T-helper 1 cell treated with Interleukin-12 subunit alpha and Interleukin-12 subunit beta and Interleukin-4 antibody, amounts not matched to agents 30 ng/mL and 1 ng/mL, for 36 hours (primary cell): Measurements from ENCODE around the gene HSPA12A. TPM values are rescaled to one million over a fixed set of nuclear protein-coding genes. Genes with fewer than 3 reads are reported as not detected.

Source experiments
- intact Hi-C: fragments of 100-400 bp; cut with micrococcal nuclease; formaldehyde crosslinking; loops from one replicate; pipeline ENCODE4 v1.15.1; 2024
- total RNA-seq: library from RNA; stranded (reverse); gene quantifications from 2 replicates; pipeline ENCODE4 v1.2.3, GENCODE V29; 2022

The HSPA12A gene
- total RNA-seq, 1 donor from 2014 or later: 0.05 TPM

DNA sequence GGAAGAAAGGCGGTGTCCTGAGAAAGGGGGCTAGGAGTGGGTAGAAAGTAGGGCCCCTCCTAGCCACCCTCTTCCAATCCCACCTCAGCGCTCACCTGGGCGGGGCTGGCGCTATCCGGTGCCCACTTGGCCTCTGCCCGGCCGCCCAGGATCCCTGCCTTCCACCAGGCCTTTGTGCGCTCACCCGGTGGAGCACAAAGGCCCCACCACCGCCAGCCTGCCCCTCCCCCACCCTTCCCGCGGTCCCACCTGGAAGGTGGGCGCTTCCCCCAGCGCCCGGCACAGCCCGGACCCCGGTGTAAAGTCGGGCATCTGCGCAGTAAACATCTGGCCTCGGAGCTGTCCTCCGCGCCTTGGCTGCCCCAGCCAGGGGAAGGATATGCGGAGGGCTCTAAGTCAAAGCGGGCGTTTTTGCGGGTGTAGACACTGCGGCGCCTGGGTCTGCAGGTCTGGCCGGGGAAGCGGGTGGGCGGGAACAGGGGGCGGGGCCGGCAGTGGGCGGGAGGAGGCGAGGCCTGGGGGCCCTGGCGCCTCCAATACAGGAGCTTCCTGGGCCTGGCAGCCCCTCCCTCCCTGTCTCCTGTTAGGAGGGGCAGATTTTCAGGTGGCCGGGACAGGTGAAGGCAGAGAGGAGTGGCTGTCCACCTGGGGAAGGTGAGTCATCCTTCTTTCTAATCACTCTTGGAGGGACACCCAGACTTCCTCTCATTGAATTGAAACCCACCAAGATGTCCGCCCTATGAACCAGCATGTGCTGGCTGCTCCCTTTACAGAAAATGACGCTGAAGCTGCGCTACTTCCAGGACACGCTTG, 72.3 kb downstream of the HSPA12A start:
- intact Hi-C loops: no loop called here

DNA sequence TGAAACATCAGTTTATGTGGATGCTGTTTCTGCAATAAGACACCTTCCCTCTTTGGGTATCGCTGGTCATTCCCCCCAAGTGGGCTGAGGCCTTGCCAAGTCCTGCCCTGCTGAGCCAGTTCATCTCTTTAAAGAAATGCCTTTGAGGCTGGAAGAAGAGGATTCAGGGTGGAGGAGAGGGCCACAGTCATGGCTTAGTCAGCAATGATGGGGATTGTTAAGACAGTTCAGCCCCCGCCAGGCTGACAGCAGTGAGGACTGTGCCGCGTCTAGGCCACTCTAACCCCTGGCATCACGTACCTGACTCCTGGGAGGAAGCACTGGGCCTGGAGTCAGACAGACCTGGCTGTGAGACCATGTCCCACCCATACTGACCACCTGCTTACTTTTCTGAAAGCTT, 73.3 kb downstream of the HSPA12A start:
- intact Hi-C loops: no loop called here

DNA sequence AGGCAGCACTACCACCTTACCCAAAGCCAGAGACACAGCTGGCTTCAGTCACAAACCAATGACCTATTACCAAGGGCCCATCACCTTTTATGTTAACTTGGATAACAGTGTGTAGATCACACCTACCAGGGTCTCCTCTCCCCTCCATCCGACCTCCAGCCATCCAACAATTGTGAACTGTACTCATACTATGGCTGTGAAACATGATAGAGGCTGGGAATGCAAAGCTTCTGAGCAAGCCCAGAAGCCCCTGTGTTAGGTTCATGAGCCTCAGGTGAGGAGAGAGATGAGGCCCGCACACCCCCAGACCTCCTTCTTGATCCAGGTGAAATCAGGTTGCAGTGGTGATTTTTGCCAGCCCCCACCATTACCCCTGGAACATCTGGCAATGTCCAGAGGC, 73.9 kb downstream of the HSPA12A start:
- intact Hi-C loops: no loop called here

DNA sequence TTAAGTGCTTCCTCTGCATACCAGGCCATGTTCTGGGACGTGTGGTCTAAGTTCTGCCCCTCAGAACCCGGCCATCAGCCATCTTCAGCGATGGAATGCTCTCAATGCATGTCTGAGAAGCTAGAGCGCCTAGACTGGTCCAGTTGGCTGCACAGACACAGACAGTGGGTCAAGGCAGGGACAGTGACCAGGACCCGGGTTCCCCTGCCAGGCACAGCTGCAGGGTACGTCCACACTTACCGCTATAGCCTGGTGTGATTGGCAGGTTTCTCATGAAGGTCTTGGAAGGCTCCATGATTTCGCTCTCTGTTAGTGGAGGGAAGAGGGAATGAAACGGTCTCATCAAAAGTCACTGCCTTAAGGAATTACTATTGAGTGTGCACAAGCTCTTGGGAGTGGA, 74.3 kb downstream of the HSPA12A start:
- intact Hi-C loops: no loop called here

DNA sequence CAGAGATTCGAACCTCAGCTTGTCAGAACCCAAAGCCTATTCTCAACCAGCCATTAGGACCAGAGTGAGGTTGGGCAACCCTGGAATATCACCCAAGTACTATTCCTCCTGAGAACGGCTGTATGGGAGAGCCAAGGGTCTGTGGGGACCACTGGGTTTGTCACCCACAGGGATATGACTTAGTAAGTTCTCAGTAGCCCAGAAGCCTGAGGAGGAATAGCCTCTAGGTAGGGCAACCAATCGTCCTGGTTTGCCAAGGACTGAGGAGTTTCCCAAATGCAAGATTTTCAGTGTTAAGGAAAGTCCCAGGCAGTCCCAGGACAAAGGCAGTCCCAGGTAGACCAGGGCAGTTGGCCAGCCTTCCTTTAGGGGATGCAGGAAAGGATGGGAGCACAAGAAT, 74.9 kb downstream of the HSPA12A start:
- intact Hi-C loops: no loop called here

DNA sequence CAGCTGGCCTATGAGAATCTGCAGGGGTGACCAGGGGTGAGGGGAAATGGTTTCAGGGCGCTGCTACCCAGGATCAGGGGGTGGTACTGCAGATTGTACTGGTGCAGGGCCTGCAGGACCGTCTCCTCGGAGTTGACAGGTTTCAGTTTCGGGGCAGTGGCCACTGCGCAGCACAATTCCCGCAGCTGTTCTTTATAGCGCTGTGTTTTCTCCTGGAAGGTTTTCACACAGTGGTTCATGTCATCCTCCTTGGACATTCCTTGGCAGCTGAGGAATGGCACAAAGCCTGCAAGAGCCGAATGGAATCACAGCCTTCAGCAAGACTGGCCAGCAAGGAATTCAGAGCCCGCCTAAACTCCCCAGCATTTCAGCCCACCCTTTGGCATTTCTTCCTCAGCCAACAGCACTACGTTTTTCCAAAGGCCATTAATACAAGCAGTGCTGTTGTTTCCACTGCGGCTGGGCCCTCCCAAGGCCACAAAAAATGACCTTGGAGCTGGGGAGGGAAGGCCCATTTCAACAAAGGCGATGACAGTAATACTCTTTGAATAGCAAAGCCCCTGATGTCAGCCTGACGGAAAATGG, 76.7 kb downstream of the HSPA12A start:
- intact Hi-C loops: no loop called here

DNA sequence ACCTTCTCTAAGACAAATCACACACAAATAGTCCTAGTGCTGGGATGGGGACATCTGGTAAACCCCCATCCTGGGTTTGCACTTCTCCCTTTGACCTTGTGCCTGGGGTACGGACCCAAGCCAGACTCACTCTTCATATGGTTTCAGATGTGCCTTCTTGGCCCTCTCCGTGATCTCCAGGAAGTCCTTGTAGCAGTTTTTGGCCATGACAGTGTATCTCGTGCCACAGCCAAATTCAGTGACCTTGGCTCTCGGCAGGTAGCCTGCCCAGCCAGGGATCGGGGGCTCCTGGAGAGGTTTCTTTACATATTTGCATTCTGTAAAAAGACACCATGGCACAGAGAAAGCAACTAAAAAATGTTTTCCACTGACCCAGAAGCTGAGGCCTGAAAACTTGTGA, 77.7 kb downstream of the HSPA12A start:
- intact Hi-C loops: no loop called here

DNA sequence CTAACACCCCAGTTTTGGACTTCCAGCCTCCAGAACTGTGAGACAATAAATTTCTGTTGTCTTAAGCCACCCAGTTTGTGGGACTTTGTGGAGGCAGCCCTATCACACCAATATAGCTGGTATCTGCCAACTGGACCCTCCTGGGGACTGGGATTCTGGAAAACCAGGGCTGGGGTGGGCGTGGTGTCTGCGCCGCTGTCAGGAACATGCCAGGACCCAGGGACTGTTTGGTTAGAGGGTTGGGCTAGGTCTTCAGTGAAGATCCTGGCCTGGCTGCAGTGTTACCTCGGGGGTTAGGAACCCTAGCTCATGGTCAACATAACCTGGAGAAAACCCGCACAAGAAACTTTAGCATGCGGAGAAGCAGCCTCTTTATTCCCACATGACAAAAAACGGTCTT, 79.0 kb downstream of the HSPA12A start:
- intact Hi-C loops: no loop called here

DNA sequence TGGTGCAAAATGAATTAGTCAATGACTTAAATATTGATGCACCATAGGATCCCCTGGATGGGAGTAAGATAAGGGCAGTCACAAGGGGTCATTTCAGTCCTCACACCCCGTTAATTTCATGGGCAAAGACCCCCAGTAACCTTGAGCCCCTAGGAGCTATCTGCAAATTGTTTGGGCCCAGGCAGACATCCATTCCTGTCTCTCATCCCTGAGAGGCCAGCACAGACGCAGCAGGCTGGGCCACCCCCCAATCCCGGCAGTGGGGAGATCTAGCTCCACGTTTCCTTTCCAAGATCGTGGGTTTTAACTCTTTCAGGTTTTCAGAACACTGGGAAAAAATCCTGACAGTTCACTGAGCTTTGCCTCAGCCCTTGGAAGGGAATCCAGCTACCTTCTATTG, 81.5 kb downstream of the HSPA12A start:
- intact Hi-C loops: no loop called here

DNA sequence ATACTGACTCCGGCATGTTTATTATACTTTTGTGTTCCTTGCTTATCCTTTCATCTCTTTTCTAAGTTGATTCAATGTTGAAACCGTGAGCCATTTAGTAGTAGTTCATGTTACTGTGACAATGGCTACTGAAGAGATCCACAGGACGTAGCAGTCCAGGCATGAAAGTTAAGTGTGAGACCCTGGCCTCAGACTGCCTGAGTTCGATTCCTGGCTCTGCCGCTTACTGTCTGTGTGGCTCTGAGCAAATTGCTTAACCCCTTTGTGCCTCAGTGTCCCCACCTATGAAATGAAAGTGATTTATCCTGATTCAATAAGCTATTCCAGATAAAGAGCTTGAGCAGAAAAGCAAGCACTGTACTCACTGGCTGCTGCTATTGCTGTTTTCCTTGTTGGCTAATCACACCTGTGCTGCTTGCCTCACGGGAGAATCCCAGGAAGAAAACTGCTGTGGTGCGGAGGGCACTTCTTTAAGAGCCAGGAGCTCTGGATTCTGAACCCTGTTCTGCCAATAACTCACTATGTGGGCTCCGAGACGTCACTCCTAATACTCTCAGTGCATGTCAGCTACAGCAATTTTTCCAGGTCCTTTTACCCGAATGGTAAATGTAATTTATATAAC, 83.2 kb downstream of the HSPA12A start:
- intact Hi-C loops: no loop called here

DNA sequence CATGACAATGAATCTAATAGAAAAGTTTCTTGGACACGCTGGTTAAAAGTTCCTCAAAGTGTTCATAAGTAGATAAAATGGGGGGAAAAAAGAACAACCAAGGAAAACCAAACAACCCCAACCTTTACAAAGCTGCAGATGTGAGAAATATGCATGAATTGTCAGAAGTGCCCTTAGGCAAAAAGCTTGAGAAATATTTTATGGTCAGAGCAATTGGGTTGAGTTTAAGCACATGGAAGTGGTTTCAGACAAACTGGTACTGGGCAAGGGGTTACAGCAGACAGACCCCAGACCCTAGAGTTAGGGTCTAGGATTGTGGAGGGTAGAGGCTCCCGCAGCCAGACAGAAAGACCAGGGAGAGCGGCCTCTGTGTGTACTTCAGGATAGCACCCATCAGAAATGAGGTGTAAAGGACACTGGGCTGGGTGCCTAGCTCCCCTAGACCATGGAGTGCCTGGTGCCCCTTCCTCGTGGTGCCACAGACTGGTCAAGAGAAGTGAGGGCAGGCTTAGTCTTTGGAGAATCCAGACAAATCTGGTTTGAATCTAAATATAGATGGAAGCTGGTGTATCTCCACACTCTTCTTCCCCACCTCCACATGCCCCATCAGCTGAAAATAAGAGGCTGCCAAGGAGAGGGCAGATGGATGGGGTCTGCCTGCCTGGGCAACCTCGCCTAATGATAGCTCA, 84.4 kb downstream of the HSPA12A start:
- intact Hi-C loops: no loop called here

DNA sequence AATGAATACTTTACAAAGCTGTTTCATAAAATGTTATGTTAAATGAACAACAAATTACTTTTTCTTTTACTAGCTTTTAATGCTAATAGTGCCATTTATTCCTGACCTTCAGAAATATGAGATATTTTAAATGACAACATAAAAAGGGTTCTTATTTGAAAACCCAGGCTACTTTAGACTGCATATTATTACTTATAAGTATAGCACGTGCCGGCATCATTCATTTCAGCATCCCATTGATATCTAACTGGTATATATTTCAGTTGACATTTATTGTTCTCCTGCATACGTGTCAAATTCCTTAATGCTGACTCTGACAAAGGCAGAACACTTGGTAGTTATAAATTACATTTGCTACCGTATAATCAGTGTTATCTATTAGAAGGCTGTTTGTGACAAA, 86.3 kb downstream of the HSPA12A start:
- intact Hi-C loops: no loop called here

DNA sequence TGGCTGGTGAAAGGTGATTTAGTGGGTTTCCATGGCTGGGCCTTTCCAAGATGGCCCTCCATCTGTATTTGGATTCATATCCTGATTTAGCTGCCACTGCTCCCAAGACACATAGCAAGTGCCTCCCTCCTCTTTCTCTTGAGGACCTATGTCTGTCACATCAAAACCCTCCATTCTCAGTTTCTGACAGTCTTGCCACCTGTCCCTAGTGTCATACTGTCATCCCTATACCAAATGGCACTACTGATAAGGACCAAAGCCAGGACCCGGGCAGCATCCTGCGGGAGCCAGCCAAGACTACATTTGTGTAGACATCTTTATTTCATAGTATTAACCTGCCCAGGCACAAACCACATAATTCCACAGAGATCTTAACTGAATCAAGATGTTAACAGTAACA, 86.8 kb downstream of the HSPA12A start:
- intact Hi-C loops: no loop called here

DNA sequence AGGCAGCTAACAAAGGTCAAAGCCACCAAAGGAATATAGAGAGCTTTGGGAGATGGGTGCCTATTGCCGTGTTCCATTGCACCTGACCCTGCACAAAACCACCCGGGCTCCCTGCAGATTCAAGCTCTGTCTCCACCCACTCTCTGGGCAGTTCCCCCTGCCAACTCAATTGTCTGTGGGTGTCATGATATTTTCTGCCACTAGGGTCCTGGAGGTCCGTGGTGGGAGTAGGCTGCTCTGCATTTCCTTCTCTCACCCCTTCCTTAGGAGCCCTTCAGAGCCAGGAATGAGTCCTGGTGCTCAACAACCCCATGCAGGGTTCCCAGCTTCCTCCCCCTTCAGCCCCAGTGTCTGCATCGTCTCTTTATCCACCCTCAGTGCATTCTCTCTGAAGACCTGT, 87.5 kb downstream of the HSPA12A start:
- intact Hi-C loops: no loop called here

DNA sequence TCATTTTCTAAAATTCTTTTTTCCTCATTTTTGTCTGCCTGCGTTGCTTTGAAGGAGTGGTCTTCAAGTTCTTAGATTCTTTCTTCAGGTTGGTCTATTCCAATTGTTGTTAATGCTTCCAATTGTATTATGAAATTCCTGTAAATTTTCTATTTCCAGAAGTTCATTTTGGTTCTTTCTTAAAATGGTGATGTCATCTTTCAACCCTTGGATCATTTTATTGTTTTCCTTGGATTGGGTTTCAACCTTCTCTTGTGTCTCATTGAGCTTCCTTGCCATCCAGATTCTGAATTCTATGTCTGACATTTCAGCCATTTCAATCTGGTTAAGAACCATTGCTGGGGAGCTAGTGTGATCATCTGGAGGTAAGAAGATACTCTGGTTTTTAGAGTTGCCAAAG, 88.5 kb downstream of the HSPA12A start:
- intact Hi-C loops: no loop called here

DNA sequence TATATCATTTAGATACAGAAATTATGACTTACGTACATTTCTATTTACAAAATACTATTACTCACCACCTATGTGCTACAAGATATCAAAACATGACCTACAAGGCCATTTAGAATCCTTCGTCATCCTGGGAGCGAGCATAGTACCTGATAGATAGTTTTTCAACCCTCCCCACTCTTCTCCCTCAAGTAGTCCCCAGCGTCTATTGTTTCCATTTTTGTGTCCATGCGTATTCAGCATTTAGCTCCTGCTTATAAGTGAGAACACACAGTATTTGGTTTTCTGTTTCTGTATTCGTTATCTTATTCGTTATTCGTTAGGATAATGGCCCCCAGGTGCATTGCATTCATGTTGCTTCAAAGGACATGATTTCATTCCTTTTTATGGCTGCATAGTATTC, 93.5 kb downstream of the HSPA12A start:
- intact Hi-C loops: no loop called here

DNA sequence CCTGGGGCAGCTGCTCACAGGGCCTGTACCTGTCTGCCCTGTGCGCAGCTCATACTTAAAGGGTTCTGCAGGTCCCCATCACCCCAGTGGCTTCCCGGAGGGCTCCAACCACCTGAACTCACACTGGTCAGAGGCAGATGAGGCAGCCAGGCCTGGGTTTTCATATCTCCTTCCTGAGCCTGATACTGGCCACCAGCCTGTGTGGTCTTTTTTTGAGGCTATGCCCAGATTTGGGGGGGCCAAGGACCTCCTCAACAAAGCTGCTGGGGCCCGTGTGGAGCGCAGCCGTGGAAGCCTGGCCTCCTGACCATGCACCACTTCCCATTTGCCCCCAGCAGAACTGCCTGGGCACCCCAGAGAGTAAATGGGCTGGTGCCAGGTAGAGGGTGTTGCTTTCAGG, 95.9 kb downstream of the HSPA12A start:
- intact Hi-C loops: no loop called here

DNA sequence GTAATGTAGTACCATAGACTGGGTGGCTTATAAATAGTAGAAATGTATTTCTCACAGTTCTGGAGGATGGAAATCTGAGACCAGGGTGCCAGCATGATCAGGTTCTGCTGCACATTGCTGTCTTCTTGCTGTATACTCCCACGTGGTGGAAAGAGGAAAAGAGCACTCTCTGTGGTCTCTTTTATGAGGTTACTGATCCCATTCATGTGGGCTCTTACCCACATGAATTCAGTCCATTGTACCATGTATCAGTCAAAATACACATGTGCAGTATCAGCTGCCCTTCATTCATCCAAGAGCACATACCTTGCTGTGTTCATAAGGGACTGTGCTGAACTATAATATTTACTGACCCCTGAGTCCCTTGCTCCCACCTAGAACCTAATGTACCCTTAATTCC, 104.5 kb downstream of the HSPA12A start:
- intact Hi-C loops: no loop called here

DNA sequence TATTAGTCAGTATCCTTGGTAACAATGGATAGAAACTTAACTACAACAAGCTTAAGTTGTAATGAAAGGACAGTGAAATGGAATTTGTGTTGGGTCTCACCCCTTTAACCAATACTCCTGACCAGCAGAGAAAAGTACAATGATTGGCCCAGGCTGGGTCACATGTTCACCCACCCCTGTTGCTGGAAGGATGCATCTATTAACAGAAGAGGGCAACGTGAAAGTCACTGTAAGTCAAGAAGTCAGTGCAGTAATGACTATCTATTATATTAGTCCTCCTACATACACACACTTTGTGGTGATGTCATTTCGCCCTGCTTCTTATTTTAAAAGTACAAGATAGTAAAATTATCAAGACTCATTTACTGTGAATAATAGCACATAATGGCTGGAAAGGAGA, 105.4 kb downstream of the HSPA12A start:
- intact Hi-C loops: no loop called here

DNA sequence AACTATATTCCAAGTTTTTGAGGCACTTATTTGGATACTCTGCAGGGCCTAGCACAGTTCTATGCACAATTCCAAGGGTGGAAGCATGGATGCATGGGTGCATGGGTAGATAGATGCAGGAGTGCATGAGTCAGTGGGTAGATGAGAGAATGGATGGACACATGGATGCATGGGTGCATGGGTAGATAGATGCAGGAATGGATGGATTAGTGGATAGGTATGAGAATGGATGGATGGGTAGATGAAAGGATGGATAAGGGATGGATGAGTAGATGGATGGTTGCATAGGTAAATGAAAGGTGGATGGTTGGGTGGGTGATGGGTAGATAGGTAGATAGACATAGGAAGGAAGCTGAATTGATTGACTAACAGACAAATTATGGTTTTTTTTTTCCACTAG, 106.0 kb downstream of the HSPA12A start:
- intact Hi-C loops: no loop called here

DNA sequence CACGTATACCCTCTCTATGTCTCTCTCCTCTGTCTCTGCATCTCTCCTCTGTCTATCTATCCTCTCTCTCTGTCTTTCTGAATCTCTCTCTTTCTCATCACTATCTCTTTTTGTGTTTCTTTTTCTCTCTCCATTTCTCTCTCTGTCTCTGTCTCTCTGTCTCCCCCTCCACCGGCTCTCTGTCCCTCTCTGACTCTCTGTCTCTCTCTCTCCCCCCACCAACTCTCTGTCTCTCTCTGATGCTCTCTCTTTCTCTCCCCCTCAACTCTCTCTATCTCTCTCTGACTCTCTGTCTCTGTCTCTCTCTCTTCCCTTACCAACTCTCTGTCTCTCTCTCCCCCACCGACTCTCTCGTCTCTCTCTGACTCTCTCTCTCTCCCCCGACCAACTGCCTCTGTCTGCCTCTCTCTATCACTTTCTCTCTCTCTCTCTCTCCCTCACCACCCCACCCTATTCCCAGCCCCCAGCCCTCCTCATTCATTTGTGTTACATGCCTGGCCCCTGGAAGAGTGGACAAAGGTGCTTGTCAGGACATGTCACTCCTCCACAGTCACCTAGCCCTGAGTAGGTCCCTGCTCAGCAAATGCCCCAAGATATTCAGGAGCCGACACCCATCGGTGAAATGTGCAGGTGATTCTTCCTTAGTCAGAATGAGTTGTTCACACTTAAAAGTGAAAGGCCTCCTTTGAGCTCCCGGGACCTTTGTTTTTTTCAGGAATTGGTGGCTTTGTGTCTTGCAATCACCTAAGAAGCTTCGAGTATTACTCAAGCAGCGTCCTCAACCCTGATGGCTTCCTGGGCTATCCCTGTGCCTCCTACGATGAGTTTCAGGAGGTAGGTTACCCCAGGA, 108.0 kb downstream of the HSPA12A start:
- intact Hi-C loops: no loop called here
